Upper lobe of left lung (tissue), 4 donors: ENCODE data around the gene APOC3.

Experiments used
- CTCF ChIP-seq, 6 experiments: fragments of 450-650 bp in 4 of 6; fragments of 200-600 bp in 2 of 6; sonication (generic) in 2 of 6; IDR thresholded peaks; one replicate each; pipeline ENCODE4 v1.5.1; 2016 to 2019; ENCODE audit warnings: antibody characterized with exemption in 6 of 6
- EP300 ChIP-seq, 4 donors: sonication (generic); formaldehyde crosslinking; IDR thresholded peaks; one replicate each; pipeline ENCODE4 v1.5.1; 2017; ENCODE audit warnings: antibody characterized with exemption in 4 of 4, control low read depth in 2 of 4
- POLR2A ChIP-seq, 4 donors: fragments of 450-650 bp; IDR thresholded peaks; one replicate each; pipeline ENCODE4 v1.5.1; 2016 to 2017; ENCODE audit warnings: antibody characterized with exemption in 4 of 4, mild to moderate bottlenecking in 2 of 4
- POLR2AphosphoS5 ChIP-seq, 2 donors: sonication (generic); formaldehyde crosslinking; IDR thresholded peaks; one replicate each; pipeline ENCODE4 v1.5.1; 2017; ENCODE audit warnings: antibody characterized with exemption in 2 of 2

- TF ChIP-seq CTCF (IDR thresholded peaks at IDR 0.05) = no peak
- no peak for TF ChIP-seq POLR2A (IDR thresholded peaks at IDR 0.05)
- TF ChIP-seq POLR2AphosphoS5 (IDR thresholded peaks at IDR 0.05) = no peak
- TF ChIP-seq EP300 (IDR thresholded peaks at IDR 0.05) = no peak
Measured at GRCh38 chr11:116862951-116863350, 33.2 kb downstream of the APOC3 start.
